LNCAP (cell line): ENCODE results near the gene HABP4.

Source experiments
- CTCF ChIP-seq: fragments of 450-650 bp; IDR thresholded peaks from 2 replicates; pipeline ENCODE4 v1.5.1; 2017; ENCODE audit warnings: mild to moderate bottlenecking

HABP4 gene

GRCh38 chr9:96449845-96450612 is at the start of gene HABP4:
Gene HABP4, plus strand, starts transcription at chr9:96450169. Its CDS starts 111 bp downstream, at chr9:96450280.
- TF ChIP-seq CTCF: no peak

GRCh38 chr9:96408409-96409280 is 41.3 kb upstream of the HABP4 start:
- TF ChIP-seq CTCF: no peak

GRCh38 chr9:96411129-96411838 is 38.7 kb upstream of the HABP4 start:
- no peak for TF ChIP-seq CTCF

GRCh38 chr9:96412174-96412913 is 37.6 kb upstream of the HABP4 start:
- TF ChIP-seq CTCF: no peak

- no peak for TF ChIP-seq CTCF
These were observed 36.4 kb upstream of the HABP4 start for GRCh38 chr9:96413302-96414221.

- TF ChIP-seq CTCF: no peak; the same call in 1 of the 2 replicates
These were observed 32.9 kb upstream of the HABP4 start for GRCh38 chr9:96417051-96417586.
